HG03354 (cell line): Measurements from ENCODE around the gene YY1AP1.
"Not testable (repeated sequence)": the region's sequence is repeated elsewhere in the genome, so short reads cannot be mapped to it uniquely, and the experiment has no call there.

Source experiments
- ATAC-seq: cut with Tn5 transposase; IDR thresholded peaks from one replicate; pipeline ENCODE4 v1.9.1; 2021; ENCODE audit warnings: mild to moderate bottlenecking; ENCODE audit not compliant: unreplicated experiment, poor library complexity, severe bottlenecking

The YY1AP1 gene

GRCh38 chr1:155649676-155650075 lies 38.9 kb downstream of the YY1AP1 start:
- no peak for ATAC-seq

- no peak for ATAC-seq
Observed at GRCh38 chr1:155648207-155649147, 40.1 kb downstream of the YY1AP1 start.

GRCh38 chr1:155646307-155646706 lies 42.3 kb downstream of the YY1AP1 start:
- no peak for ATAC-seq

- no peak for ATAC-seq
Observed at GRCh38 chr1:155645648-155646047, 42.9 kb downstream of the YY1AP1 start.

- no peak for ATAC-seq
Observed at GRCh38 chr1:155645034-155645598, 43.5 kb downstream of the YY1AP1 start.

- ATAC-seq, result no peak
Observed at GRCh38 chr1:155643230-155643629, 45.3 kb downstream of the YY1AP1 start.

GRCh38 chr1:155642559-155643180 lies 45.9 kb downstream of the YY1AP1 start:
- ATAC-seq, result not testable (repeated sequence)

- ATAC-seq, result no peak
Observed at GRCh38 chr1:155640367-155640766, 48.2 kb downstream of the YY1AP1 start.

- no peak for ATAC-seq
Observed at GRCh38 chr1:155636397-155637153, 52.0 kb downstream of the YY1AP1 start.

- not testable (repeated sequence) for ATAC-seq
Observed at GRCh38 chr1:155626428-155626827, 62.1 kb downstream of the YY1AP1 start.

- ATAC-seq, result no peak
Observed at GRCh38 chr1:155623357-155623756, 65.2 kb downstream of the YY1AP1 start.

GRCh38 chr1:155622191-155622590 lies 66.4 kb downstream of the YY1AP1 start:
- no peak for ATAC-seq

GRCh38 chr1:155613226-155613625 lies 75.3 kb downstream of the YY1AP1 start:
- ATAC-seq, result not testable (repeated sequence)

GRCh38 chr1:155610257-155610647 lies 78.3 kb downstream of the YY1AP1 start:
- ATAC-seq, result not testable (repeated sequence)

- peak; percentile 96 for ATAC-seq
Observed at GRCh38 chr1:155609515-155610256, 78.9 kb downstream of the YY1AP1 start, which contains the start of gene MSTO1. Gene MSTO1 (plus strand): TSS chr1:155610218. CDS start chr1:155610249, 31 bp downstream.
